ENCODE measurements around the gene THEMIS2.

The THEMIS2 gene

DNA sequence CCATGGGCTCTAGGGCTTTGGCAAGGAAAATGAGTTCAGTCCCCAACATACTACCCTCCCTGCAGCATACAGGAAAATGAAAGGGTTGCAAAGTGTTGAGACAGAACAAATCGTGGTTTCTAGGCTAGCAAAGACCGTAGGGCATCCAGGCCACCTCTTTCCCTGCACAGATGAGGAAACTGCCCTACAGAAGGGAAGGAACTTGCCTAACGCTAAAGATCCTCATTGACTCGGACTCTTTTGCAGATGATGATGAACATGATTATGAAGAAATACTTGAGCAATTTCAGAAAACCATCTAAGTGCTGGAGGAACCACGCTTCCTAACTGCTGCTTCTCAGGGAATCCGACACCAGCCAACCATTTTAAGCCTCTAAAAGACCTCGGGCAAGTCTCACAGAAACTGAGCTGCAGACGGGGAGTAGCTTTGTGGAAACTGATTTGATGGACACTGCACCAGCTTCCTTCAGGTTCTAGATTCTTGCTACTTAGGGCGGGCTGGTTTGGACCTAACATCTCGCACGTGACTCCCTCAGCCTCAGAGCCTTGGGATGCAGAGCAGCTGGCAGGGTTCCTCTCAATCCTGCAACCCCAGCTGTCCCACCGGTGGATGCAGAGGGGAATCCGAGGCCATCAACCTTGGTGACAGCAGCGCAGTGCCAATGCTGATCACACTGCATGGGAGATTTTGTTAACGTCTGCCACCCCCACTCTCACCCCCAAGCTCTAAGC is 13.4 kb downstream of the THEMIS2 start:
- no peak for DNase-seq (ENCODE audit: low read depth in 2 of 2)

DNA sequence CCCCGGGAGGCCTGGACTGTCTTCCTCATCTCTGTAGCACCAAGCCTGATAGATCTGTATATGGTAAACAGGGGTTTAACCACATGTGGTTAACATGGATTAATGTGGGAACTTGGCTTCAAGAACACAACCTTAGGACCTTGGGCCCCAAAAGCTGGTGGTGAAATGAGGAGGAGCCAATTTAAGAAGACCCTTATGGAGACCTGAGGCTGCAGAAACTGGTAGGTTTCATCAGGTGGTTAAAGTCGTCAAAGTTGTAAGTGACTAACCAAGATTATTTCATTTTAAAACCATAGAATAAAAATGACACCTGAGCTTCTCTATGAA is 14.0 kb downstream of the THEMIS2 start:
- no peak for DNase-seq (ENCODE audit: low read depth in 2 of 2)

DNA sequence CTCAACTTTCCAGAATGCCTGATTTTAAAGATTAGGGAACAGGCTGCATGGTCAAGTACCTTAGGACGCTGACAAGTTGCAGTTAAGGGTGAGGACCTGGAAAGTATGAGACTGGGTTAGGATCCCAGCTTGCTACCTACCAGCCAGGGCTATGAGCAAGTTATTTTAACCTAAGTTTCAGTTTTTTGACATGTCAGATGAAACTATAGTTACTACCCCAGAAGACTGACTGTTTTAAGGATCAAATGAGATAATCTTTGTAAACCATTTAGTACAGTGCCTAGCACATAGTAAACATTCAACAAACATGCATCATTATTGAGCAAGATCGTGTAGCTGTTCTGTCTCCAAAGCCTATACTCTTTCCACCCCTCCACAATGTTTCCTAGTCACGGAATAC is 14.4 kb downstream of the THEMIS2 start:
- DNase-seq (ENCODE audit: low read depth in 2 of 2) = no peak

DNA sequence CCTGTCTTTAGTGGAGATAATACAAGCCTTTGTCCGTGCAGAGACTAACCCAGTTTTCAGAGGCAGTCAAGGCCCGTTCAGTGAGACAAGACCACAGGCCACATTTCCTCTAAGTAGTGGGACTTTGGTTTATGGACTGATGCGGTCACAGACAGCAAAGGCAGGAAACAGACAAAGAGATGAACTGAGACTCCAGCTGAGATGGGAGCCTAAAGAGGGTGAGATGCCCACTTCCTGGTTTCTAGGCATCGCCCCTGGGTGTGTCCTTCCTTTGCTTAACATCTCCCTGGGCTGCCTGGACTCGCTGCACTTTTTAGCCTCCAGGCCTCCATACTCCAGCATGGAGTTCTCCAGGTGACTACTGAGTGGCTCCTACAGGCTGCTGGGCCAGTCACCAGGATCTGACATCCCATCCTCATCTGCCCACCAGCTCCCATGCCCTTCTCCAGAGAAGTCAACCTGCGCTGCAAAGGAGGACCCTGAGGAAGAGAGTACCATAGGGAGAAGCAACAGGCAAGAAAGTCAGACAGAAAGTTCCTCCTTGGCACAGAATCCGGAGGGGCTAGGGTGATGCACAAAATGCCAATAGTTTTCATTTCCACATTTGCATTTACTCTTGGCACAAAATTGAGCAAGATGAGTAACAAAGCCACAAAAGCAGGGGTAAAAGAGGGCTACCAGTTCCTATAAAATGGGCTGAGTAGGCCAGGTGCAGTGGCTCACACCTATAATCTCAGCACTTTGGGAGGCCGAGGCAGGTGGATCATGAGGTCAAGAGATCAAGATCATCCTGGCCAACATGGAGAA is 15.1 kb downstream of the THEMIS2 start:
- no peak for DNase-seq (ENCODE audit: low read depth in 2 of 2)

DNA sequence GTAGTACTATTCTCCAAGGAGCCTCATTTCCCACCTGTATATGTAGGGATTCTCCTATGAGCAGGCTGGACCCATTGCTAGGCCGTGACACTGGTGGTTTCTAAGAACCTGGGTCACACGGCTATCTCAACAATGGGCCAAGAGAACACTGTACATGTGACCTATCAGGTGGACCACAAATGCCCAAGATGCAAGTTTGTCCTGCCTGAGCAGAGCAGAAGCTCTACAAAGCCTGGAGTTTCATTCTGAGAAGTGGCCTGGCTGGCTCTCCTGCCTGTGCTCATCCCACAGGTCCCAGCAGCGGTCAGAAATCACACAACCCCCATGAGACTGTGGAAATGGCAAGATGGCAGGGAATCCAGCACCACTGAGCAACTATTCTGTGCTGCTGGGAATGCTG is 17.2 kb downstream of the THEMIS2 start:
- no peak for DNase-seq (ENCODE audit: low read depth in 2 of 2)

DNA sequence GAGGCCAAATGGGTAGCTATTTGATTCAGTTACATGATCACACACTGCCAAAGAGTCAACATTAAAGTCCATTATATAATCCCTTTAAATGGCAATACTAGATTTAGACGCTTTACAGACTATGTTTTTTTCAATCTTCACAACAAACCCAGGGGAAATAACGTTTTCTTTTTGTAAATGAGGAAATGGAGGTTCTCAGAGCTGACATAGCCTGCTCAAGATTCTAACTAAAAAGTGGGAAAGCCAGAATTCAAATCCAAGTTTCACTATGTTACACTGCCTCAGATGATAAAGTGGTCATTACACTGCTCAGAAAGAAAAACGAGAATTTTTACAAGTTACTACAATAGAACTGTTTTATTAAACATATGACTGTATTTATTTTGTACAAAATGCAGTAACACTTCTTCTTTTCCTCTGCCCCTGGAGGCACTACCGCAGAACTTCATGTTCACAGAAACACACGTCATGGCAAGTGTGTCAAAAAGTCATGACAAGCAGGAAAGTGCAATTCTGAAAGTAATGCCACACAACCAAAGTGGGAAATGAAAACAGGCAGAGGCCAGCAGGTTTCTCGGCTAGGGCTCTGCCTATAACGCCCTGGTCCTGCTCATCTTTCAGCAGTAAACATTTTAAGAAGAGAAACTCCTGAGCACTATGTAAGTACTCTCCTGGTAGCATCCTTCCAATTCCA is 19.0 kb downstream of the THEMIS2 start:
- no peak for DNase-seq (ENCODE audit: low read depth in 2 of 2)

DNA sequence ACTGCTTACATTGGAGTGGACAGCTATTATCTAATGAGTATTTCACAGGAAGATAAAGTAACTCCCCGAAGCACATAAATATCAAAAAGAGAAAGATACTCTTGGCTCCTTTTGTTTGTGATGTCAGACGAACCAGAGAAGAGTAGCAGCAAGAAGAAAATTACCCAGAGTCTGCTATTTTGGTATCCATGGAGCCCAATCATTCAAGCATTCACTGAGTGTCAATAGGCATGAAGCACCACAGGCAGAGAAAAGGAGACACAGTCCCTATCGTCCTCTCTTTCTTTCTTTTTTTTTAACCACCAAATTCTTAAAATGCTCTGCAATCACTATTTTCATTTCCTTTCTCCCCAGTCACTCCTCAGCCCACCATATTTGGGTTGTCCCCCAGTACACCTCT is 22.2 kb downstream of the THEMIS2 start:
- DNase-seq (ENCODE audit: low read depth in 2 of 2) = no peak

DNA sequence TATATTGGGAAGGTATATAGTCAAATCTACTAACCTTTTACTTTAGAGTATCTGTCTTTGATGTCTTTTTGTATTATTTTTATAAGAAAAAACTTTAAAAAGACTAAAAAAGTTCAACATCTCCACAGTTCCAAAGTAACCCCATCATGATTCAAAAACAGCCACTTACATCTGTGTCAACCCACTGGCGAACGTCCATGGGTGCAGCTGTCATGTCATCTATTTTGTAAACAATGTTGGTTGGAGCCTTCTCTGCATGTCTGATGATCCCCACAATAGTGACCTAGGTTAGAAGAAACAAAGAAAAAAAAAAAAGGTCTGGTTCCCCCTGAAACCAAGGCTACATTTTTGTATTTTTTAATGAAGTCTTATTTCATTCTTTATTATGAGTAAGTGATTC is 34.4 kb downstream of the THEMIS2 start:
- DNase-seq (ENCODE audit: low read depth in 2 of 2) = no peak

DNA sequence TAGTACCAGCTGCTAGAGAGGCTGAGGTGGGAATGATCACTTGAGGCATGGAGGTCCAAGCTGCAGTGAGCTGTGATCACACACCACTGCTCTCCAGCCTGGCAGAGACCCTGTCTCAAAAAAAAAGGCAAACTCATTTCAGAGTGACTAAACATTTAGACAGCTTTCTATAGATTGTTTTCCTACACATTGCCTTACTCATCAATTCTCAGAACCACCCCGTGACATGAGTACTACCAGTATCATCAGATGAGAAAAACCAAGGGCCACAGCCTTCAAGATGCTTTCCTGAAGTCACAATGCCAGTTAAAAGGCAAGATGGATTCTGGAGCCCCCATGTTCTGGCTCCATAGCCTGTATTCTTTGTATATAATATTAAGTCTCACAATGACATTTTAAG is 40.1 kb downstream of the THEMIS2 start:
- DNase-seq (ENCODE audit: low read depth in 2 of 2) = no peak

DNA sequence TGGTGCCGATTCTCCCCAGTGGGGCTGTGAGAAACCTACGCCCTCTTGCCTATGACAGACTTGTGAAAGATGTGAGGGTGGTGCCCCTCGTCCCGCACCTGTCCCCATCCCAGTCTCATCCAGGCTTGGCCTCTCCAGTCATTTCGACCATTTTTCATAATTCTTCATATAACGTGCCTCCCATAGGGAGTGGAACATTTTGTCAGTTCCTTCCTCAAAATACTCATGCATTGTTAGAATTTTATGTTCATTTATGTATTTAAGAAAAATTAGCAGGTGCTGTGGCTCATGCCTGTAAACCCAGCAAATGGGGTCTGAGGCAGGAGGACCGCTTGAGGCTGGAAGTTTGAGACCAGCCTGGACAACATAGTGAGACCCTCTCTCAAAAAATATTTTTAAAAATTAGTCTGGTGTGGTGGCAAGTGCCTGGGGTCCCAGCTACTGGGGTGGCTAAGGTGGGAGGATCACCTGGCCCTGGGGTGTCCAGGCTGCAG is 42.8 kb downstream of the THEMIS2 start:
- no peak for DNase-seq (ENCODE audit: low read depth in 2 of 2)

DNA sequence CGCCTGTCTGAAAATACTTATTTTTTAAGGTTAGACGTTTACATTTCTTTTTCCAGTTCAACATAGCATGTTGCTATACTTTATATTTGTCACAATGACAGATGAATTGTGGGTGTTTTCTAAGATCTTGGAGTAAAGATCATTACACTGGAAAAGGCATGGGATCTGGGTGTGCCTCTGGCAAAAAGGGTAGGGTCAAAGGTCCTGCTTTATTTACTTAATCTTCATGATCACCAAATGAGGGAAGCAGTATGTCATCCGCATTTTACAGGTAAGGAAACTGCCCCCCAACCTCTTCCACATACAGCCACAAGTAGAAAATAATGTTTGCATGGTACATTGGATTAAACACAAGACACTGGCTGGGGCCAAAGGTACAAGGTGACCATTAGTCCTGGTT is 49.9 kb downstream of the THEMIS2 start:
- no peak for DNase-seq (ENCODE audit: low read depth in 2 of 2)

DNA sequence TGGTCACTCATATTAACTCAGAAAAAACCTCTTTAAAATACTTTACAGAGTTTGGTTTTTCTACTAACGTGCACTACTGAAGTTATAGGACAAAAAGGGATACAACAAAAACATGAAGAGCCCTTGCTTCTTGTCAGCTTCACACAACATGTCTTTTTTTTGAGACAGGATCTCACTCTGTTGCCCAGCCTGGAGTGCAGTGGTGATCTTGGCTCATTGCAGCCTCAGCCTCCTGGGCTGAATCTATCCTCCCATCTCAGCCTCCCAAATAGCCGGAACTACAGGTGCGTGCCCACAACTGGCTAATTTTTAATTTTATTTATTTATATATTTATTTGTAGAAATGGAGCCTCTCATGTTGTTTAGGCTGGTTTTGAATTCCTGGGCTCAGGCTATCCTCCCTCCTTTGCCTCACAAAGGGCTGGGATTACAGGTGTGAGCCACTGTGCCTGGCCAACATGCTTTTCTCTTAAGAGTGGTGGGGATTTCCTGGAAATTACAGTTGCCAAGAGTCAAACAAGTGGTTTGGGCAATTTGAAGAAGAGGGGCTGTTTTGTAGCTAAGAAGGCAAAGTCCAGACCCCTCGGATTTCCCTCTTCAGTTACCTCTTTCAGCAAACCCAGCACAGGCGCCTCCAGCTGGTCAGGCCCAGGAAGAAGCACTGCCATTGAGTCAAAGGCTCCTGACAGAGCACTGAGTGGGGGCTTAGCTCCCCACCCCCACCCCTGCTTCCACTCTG is 56.0 kb downstream of the THEMIS2 start:
- no peak for DNase-seq (ENCODE audit: low read depth in 2 of 2)

DNA sequence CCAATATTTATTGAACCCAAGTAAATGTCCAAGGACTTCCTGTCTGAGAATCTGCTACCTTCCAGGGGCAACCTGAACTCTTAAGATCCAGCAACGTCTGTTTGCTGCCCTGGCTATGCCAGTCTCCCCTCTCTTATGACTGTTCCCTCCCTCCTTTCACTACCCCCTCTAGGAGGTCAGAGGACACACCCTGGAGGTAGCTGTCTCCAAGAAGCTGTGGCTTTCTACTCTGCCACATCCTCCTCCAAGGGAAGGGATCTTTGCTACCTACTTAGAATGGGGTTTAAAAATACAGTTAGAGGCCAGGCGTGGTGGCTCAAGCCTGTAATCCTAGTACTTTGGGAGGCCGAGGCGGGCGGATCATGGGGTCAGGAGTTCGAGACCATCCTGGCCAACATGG is 58.8 kb downstream of the THEMIS2 start:
- DNase-seq (ENCODE audit: low read depth in 2 of 2) = no peak

DNA sequence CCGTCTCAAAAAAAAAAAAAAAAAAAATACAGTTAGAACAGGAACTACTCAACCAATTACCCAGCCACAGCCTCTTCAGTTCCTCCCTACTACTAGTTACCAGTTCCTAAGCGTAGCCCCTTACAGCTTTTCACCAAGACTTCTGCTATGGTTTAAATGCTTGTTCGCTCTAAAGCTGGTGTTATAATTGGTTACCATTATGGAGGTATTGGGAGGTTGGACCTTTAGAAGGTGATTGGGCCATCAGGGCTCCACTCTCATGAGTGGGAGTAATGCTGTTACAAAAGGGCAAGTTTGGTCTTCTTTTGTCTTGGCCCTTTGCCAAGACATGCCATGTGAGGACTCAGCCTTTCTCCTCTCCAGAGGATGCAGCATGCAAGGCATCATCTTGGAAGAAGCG is 59.4 kb downstream of the THEMIS2 start:
- no peak for DNase-seq (ENCODE audit: low read depth in 2 of 2)

DNA sequence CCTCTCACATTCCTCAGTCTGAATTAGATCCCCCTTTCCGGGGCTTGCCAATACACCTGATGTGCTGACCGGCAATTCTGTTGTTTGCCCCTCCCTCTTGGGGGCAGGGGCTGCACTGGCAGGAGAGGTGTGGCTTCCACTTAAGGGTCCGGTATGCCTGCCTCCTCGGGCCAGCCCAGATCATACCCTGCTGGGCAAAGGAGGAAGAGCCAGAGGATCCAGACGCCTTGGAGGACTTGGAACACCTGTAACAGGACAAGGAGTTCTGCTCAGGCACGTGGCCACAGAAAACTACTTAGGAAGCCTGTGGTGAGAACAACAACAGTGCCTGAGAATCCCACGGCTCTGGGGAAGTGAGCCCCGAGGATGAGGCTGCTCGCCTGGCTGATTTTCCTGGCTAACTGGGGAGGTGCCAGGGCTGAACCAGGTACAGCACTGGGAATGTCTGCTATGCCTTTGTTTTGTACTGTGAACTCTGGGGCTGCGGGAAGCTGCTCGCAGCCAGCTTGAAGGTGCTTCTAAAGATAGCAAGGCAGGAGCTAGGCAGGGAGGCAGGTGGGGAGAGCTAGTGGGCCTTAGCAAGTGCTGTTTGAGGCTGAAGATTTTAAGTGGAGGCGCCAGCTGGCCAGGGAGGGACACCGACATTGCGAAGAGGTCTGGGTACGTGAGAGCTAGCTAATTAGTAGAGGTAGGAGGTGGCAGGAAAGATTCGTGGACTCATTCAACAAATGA is 62.6 kb downstream of the THEMIS2 start, which contains the start of gene SMPDL3B:
Gene SMPDL3B (plus strand): TSS at position 183 of the 732 bp plus-strand sequence. CDS start 184 bp downstream, at position 367.
- no peak for DNase-seq (ENCODE audit: low read depth in 2 of 2)

DNA sequence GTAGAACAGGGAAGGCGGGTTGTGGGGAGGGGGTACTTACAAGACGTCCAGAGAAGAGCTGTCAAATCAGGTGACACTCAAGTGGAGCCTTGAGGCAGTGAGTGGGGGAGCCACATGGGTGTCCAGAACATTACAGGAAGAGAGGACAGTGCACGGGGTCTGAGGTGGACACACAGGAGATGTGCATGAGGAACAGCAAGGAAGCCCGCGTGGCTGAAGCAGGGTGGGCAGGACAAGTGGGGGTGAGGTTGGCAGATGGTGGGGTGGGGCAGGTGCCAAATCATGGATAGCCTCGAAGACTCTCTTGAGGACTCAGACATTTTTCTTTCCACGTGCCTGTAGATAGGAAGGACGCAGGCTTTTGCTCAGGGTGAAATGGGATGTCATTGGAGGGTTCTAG is 63.4 kb downstream of the THEMIS2 start:
- DNase-seq (ENCODE audit: low read depth in 2 of 2) = no peak
